Measurements from ENCODE around the gene IRS2.

Gene IRS2

DNA sequence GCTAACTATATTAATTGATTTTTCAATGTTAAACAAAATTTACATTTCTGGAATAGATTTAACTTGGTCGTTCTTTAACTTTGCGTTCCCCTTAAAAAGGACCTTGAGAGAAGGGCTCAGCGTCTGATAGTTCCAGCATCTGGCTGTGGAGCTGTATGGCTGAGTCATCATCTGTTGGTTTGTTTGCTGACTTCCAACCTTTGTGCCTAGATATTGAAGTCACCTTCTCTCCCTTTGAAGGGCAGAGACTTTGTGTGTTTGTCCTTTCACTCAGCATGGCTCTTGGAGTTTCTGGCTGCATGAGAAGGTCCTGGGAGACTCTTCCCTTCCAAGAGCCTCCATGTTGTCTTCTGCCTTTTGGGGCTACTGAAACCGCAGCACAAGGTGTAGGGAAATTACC lies 16.6 kb upstream of the IRS2 start:
- no peak for DNase-seq

DNA sequence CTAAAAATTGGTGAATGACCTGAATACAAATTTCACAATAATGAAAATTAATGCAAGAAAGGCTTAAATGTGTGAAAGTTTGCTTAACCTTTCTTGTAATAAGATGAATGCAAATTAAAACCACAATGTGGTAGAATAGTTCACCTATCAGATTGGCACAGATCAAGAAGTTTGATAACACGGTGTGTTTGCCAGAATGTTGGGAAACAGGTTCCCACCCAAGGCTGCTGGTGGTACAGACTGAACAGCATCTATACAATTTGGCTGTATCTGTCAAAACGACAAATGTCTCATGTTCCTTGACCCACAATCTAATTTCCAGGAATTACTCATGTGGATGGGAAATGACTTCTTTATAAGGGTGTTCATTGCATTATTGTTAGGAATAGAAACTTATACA lies 8.6 kb upstream of the IRS2 start:
- DNase-seq = no peak

DNA sequence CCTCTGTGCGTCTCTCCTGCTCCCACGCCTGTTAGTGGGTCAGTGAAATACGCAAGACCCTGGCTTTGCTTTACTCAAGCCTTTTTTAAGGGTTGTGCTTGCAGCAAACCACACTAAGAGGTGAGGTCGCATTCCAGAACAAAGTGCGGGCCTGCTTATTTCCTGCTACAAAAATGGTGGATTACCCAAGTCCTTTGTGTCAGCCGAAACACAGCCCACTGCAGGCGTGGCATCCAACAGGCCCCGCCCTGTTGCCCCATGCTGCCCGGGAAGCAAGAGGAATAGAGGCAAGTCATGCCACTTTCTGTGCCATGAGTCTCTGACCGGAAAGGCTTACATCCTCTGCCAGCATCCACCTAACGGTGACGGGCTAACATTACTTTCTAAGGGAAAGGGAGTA lies 7.7 kb upstream of the IRS2 start:
- no peak for DNase-seq

DNA sequence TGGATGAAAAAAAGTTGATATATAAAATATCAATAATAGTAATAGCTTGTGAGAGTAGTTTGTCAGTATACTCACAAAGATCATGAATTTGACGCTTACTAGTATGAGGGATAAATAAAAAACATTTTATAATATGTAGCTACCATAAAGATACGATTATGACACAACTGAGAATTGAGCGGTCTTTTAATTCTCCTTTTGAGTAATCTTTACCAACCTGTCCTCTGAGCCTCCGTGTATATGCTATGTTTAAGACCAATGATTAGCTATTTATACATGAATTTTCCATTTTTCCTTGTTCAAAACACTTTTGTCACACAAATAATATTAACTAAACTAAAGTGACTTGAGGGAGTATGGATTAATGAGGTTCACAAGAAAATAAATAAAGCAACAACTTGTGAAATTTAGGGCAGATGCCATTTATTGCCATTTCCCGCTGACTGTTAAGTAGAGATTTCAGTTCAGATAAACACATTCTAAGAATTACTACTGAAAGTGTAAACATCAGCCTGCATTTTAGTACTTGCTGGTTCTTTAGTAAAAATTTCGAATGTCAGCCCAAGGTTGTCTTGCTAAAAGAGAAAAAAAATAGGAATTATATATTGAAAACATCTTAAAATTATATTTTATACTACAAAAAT lies 6.2 kb upstream of the IRS2 start:
- DNase-seq = no peak

DNA sequence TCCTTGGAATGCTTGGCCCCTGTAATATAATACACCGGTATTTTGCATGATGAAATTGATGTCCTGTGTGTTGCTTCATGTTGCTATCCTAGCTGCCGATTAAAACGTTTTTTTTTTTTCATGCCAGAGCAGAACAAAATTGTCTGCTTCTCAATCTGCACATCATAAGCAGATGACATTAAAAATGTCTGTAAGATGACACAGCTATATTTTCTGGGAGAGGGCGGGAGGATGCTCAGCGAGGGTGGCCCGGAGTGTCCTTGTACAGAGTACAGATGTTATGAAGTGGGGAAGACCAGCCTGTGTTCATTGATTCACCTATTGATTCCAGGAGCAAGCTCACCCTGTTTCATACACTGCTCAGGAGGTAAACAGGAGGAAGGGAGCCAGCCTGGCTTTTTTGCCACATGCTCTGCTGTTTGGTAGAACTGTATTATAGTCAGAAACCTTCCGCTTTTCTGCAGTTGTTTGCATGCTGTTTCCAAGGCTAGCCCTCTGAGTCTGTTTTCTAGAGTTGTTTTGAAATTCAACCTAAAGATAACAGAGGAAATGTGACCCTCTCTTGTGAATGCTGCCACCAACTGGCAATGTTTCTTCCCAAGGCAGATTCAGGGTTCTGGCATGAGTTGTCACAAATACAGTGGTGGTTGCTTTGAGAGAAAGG lies 4.7 kb upstream of the IRS2 start:
- DNase-seq = peak; percentile 60

DNA sequence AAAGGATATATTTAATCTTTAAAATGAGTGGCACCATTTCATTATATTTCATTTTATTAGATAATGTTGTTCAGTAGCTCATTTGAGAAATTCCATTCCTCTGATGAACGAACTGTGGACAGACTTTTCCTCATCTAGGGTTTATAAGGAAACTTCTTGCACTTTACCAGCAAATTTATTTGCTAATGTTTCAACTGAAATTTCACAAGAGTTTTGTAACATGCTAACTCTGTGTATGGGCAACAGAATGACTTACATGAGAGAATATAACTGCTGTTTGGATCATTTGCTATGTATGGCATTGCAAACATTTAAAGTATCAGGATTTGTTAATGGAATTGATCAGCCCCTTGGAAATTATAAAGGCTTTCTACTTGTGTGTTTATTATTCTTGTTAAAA lies 3.7 kb upstream of the IRS2 start:
- no peak for DNase-seq

DNA sequence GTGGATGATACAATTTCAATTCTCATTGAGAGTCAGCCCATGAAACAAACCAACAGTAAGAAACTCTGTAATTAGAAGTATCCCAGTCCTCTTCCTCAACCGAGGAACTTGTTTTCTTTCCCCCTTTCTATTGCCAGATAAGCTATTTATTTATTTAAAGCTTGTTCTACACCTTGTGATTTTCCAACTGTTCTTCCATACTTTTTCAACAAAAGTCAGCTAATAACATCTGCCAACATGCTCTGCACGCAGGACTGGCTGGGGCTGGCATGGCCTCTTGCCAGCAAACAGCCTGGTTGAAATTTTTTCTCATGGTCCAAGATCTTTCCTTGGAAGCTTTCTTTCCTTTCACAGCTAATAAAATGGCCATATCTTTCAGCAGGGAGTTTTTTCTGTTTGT lies 2.9 kb upstream of the IRS2 start:
- no peak for DNase-seq

DNA sequence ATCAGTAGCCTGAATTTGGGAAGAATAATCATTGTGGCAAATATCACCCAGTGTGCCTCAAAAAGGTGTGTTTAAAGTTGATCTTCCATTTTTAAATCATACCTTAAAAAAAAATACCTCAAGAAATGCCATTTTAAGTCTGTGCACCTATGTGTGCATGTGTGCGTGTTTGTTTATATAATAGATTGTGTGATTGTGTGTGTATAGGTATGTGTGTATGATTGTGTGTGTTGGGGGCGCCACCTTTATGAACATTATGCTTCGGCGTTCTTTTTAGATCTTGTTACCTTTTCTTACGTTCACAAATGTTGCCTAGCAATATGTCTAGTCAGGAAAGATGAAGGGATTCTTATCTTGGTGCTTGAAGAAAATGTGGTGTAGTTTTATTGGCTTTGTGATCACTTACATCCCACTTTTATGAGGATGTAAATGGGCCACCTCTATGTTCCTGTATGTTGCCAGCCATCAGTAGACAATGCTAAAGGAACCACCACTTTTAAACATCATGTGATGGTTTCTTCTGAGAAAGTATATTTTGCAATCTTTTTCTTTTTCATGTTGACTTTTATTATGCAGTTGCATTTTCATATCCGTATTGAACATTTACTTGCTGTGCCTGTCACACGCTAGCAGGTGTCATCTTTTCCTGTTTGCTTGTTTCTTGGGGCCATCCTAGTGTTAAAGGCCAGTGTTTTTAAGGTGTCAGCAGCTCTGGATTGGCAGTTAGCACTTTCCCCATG lies 2.2 kb upstream of the IRS2 start:
- DNase-seq = no peak

DNA sequence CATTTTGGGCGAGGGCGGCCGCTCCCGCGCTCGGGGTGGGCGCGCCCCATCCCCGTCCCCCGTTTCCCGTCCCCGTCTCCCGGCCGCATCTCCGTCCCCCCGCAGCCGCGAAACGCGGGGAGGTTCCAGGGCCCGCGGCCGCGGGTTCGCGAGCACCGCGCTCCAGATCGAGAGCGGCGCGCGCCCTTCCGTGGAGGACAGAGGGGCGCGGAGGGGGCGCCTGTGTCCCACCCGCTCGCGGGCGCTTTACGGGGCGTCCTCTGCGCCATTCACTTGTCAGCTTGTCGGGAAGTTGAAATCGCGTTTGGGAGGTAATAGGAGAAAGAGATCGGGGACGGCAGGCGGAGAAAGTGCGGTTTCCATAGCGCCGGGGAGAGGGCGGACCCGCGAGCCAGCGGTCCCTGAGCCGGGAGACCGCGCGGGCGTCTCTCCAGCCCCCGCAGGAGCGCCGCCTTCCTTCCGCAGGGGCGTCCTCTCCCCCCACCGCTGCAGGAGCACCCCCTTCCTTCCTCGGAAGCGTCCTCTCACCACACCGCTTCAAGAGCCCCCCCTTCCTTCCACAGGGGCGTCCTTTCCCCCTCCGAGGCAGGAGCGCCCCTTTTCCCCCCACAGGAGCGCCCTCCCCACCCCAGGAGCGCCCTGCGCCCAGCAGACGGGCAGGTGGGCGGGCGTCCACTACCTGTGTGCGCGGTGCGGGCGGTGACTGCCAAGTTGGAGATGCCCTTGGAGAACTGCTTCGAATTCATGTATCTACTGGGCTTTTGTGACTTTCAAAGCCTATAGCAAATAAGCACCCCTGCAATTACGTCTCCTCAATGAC lies 962 bp upstream of the IRS2 start:
- DNase-seq = peak; percentile 32

DNA sequence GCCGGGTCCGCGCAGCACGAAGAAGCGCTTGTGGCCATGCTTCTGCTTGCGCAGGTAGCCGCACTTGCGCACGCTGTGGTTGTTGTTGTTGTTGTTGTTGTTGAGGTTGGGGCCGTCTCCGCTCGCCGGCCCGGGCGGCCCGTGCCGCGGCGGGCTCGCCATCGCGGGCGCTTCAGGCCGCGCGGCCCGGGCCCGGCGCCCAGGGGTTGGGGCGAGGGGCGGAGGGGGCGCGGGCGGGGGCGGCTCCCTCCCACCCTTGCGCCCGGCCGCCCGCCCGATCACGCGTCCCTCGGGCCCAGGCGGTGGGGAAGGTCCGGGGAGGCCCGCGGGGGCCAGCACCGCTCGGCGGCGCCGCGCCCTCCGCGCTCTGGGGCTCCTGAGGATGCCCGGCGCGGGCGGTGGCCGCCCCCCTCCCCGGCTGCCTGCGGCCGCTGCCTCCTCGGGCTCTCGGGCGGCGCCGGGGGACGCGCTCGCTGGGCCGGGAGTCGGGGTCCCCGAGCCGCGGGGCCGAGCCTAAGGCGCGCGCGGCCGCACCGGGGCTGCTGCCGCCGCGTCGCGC lies 412 bp downstream of the IRS2 start:
- peak; percentile 39 for DNase-seq

DNA sequence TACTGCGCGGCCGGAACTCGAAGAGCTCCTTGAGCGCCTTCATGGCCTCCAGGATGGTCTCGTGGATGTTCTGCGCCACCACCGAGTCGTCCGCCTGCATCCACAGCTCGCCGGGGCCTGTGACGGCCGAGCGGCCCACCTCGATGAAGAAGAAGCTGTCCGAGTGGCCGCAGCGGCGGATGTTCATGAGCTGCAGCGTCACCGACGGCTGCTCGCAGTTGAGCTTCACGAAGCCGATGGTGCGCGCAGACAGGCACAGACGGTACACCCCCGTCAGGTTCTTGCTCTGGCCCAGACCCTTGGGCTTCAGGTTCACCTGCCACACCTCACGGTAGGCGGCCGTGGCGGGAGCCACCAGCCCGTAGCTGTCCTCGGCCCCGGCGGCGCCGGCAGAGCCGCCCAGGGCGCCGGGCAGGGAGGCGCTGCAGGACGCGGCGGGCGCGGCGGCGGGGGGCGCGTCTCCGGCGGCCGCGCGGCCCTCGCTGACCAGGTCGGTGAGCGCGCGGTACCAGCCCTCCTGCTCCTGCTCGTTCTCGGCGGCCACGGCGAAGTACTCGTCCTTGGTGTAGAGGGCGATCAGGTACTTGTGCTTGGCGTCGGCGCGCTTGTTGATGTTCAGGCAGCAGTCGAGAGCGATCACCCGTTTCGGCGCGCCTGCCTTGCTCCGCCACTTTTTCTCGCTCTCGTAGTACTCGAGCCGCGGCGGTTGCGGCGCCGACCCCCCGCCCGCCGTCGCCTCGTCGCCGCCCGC lies 1.1 kb downstream of the IRS2 start:
- DNase-seq = no peak

DNA sequence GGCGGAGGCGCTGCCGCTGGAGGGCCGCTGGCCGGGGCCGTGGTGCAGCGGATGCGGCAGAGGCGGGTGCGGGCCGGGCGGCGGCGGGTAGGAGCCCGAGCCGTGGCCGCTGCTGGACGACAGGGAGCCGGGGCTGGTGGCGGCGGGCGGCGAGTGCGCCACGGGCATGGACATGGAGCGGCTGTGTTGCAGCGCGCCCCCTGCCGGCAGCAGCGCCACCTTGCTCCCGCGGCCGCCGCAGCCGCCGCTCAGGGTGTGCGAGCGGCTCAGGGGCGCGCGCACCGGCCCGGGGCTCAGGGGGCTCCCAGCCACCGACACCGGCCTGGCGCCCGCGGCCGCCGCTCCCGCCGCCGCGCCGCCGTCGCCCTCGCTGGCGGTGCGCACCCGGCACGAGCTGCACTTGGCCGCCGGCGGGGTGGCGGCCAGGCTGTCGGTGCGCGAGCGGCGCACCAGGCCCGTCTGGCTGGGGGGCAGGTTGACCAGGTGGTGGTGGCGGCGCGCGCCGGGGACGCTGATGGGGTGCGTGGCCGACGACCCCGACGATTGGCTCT lies 1.7 kb downstream of the IRS2 start:
- DNase-seq = peak; percentile 75

DNA sequence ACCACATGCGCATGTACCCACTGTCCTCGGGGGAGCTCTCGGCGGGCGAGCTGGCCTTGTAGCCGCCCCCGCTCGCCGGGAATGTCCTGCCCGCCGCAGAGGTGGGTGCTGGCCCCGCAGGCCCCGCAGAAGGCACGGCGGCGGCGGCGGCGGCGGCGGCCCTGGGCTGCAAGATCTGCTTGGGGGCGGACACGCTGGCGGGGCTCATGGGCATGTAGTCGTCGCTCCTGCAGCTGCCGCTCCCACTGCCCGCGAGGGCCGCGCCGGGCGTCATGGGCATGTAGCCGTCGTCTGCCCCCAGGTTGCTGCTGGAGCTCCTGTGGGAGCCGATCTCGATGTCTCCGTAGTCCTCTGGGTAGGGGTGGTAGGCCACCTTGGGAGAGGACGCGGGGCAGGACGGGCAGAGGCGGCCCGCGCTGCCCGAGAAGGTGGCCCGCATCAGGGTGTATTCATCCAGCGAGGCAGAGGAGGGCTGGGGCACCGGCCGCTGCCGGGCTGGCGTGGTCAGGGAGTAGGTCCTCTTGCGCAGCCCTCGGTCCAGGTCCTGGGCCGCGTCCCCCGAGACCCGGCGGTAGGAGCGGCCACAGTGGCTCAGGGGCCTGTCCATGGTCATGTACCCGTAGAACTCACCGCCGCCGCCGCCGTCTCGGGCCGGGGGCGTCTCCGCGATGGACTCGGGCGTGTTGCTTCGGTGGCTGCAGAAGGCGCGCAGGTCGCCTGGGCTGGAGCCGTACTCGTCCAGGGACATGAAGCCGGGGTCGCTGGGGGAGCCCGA lies 2.4 kb downstream of the IRS2 start:
- DNase-seq = no peak

DNA sequence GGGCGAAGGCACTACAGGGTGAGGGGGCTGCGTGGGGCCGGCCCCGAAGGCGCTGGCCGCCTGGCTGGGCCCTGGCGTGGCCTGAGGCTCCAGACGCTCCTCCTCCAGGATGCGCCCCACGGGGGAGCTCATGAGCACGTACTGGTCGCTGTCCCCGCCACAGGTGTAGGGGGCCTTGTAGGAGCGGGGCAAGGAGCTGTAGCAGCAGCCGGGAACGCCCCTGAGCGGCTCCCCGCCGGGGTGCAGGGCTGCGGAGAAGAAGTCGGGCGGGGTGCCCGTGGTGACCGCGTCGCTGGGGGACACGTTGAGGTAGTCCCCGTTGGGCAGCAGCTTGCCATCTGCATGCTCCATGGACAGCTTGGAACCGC lies 3.0 kb downstream of the IRS2 start:
- DNase-seq = no peak

DNA sequence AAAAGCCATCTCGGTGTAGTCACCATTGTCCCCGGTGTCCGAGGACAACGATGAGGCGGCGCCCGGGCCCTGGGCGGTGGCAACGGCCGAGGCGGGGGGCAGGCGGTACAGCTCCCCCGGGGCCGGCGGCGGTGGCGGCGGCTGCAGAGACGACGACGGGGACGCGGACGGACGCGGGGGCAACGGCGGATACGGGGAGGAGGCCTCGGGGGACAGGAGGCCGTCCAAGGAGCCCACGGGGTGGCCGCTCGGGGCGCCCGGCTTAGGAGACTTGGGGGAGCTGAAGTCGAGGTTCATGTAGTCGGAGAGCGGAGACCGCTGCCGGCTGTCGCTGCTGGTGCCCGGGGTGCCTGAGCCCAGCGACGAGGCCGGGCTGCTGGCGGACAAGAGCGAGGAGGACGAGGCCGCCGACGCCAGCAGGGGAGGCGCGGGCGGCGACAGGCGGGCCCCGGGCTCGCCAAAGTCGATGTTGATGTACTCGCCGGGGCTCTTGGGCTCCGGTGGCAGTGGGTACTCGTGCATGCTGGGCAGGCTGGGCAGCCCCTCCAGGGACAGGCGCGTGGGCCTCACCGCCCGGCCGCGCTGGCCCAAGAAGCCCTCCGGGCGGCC lies 3.5 kb downstream of the IRS2 start:
- DNase-seq = no peak

DNA sequence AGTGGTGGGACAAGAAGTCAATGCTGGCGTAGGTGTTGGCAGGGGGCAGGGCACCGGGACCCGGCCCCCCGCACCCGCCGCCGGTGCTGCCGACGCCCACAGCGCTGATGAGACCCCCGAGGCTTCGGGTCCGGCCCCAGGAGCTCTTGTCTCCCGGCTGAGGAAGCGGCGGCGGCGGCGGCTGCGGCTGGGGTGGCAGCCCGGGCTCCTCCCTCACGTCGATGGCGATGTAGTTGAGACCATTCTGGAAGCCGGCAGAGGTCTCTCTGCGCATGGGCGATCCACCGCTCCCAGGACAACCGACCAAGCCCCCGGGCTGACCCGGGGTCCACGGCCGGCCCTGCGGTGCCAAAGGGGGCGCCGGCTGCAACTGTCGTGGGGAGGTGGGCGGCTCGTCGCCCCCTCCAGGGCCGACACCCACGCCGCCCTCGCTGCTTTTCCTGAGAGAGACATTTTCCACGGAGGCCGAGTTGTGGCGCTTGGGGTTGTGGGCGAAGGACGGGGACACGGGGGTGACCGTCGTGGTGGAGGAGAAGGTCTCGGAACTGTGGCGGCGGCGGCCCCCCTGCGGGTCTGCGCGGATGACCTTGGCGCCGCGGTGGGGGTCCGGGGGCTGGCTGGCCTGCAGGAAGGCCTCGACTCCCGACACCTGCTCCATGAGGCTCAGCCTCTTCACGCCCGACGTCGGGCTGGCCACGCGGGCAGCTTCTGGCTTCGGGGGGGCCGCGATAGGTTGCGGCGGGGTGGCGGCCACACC lies 4.1 kb downstream of the IRS2 start:
- no peak for DNase-seq

DNA sequence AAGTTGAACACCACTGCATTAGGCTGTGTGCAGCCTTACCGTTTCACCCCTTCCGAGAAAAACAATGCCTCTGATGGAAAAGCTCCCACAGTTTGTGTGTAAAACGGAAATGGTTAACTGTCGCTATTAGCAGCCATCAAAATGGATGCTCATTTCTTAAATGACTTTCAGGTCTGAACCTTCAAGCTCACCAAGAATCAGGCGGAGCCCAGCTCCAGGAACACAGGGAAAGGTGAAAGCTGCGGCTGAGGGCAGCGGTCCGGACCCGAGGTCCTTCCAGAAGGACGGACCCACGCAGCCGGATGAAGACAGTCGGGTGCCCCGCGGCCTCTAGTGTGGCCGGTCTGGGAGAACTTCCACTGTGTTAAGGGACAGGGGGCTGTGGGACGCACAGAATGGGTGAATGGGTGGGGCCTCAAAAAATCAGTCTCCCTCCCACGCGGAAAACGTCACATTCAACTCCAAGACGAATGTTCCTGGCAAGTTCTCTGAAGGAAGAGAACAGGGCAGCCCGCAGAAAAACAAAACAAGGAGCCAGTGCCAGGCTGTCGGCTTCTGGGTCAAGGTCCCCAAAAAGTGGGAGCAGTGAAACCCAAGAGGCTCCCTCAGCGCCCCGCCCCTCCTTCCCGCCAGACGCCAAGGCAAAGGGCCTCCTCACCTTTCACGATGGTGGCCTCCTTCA lies 4.9 kb downstream of the IRS2 start:
- no peak for DNase-seq

DNA sequence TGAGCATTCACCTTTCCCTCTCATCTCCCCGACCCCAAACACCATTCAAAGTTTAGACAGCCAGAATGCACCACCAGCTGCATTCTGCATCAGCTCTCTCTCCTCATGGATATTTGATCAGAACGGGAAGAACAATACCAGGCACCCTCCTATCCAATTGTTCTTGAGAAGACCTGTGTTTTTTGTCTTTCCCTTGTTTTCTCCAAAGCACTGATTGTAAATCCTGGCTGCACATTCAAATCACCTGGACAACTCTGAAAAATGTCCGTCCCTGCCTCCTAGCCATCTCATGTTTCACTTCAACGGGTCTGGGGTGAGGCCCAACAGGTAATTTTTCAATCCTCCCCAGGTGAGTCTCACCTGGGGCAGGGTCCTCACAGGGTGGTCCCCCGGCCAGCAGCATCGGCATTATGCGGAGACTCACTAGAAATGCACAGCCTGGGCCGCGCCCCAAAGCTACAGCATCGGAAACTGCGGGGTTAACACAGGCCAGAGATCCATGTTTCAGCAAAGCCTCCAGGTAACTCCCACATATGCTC lies 5.5 kb downstream of the IRS2 start:
- DNase-seq = no peak

DNA sequence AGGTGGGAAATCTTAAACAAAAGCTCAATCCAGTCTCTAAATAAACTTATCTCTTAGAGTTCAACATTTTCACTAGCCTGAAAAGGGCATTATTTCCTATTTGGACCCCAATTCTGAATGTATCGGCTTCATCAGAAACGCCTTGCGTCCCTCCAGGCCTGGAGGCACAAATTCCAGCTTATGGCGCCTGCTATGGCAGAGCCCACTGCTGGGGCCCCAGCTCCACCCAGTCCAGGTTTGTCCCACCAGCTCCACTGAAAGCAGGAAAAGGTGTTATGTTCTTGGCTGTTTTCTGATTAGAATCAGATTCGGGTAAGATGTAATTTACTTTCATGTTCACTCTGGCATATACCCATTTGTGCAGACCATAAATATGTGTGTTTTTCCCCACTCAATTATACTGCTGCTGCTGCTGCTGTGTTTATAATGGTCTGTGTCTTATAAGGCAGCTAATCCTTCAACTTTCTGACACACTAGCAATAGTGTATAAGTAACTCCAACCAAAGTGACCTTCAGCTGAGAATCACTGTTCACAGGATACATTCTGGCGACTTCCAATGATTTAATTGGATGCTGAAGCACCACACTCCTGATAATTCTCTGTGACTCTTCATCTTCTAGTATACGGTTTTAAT lies 6.4 kb downstream of the IRS2 start:
- DNase-seq = no peak

Measured in CD4-positive, alpha-beta T cell treated with Interleukin-12 subunit alpha and Interleukin-12 subunit beta, for 1 hour (primary cell).